ENCODE data around the gene PCGF3.
A peak's percentile ranks its signal among the peaks of the same experiment; 100 is the strongest.
"Not testable (repeated sequence)": the region's sequence is repeated elsewhere in the genome, so short reads cannot be mapped to it uniquely, and the experiment has no call there.

PCGF3 gene

GRCh38 chr4:742742-743311 lies 37.2 kb downstream of the PCGF3 start:
- Mint-ChIP-seq H3K9me3 (no peaks in the 10 kb centered on the region), H3K36me3 (peaks cover 30% of the 10 kb centered on the region), H3K4me1 (peaks cover 13% of the 10 kb centered on the region), H3K27me3 (no peaks in the 10 kb centered on the region), H3K4me3 (no peak overlapping the region), H3K27ac (peak overlapping the region; percentile 46)
- peak; percentile 84 for ATAC-seq

GRCh38 chr4:743463-744211 lies 38.0 kb downstream of the PCGF3 start:
- Mint-ChIP-seq H3K9me3 (no peaks in the 10 kb centered on the region), H3K27ac (no peak overlapping the region), H3K36me3 (peaks cover 35% of the 10 kb centered on the region), H3K4me1 (peaks cover 13% of the 10 kb centered on the region), H3K27me3 (no peaks in the 10 kb centered on the region), H3K4me3 (no peak overlapping the region)
- ATAC-seq = no peak

GRCh38 chr4:744212-744841 lies 38.7 kb downstream of the PCGF3 start:
- H3K27ac Mint-ChIP-seq = no peak overlapping the region
- no peak for ATAC-seq

GRCh38 chr4:747546-748170 lies 42.0 kb downstream of the PCGF3 start:
- H3K4me1 Mint-ChIP-seq = peaks cover 13% of the 10 kb centered on the region
- no peak overlapping the region for H3K27ac Mint-ChIP-seq
- no peaks in the 10 kb centered on the region for H3K9me3 Mint-ChIP-seq
- no peak for ATAC-seq
- no peaks in the 10 kb centered on the region for H3K27me3 Mint-ChIP-seq
- H3K4me3 Mint-ChIP-seq = no peak overlapping the region
- peaks cover 58% of the 10 kb centered on the region for H3K36me3 Mint-ChIP-seq

More at GRCh38 chr4:744212-744841, 38.7 kb downstream of the PCGF3 start:
- no peaks in the 10 kb centered on the region for H3K27me3 Mint-ChIP-seq
- H3K36me3 Mint-ChIP-seq = peaks cover 38% of the 10 kb centered on the region
- no peak overlapping the region for H3K4me3 Mint-ChIP-seq
- no peaks in the 10 kb centered on the region for H3K9me3 Mint-ChIP-seq
- H3K4me1 Mint-ChIP-seq = peaks cover 13% of the 10 kb centered on the region

- no peaks in the 10 kb centered on the region for H3K27me3 Mint-ChIP-seq
- no peak for ATAC-seq
- no peak overlapping the region for H3K4me3 Mint-ChIP-seq
- no peak overlapping the region for H3K27ac Mint-ChIP-seq
- H3K4me1 Mint-ChIP-seq = peaks cover 9% of the 10 kb centered on the region
- peaks cover 54% of the 10 kb centered on the region for H3K36me3 Mint-ChIP-seq
- no peaks in the 10 kb centered on the region for H3K9me3 Mint-ChIP-seq
Measured at GRCh38 chr4:748461-748860, 42.8 kb downstream of the PCGF3 start.

GRCh38 chr4:749698-750666 lies 44.4 kb downstream of the PCGF3 start:
- Mint-ChIP-seq H3K4me3 (no peak overlapping the region), H3K9me3 (no peaks in the 10 kb centered on the region), H3K27me3 (no peaks in the 10 kb centered on the region), H3K36me3 (peaks cover 51% of the 10 kb centered on the region), H3K27ac (no peak overlapping the region), H3K4me1 (peaks cover 9% of the 10 kb centered on the region)
- no peak for ATAC-seq

- no peak overlapping the region for H3K27ac Mint-ChIP-seq
- peaks cover 57% of the 10 kb centered on the region for H3K36me3 Mint-ChIP-seq
- peaks cover 9% of the 10 kb centered on the region for H3K4me1 Mint-ChIP-seq
- no peak for ATAC-seq
- H3K4me3 Mint-ChIP-seq = no peak overlapping the region
- H3K27me3 Mint-ChIP-seq = no peaks in the 10 kb centered on the region
- H3K9me3 Mint-ChIP-seq = no peaks in the 10 kb centered on the region
Measured at GRCh38 chr4:751676-752075, 46.0 kb downstream of the PCGF3 start.

GRCh38 chr4:752196-752861 lies 46.7 kb downstream of the PCGF3 start:
- no peak for ATAC-seq
- no peaks in the 10 kb centered on the region for H3K27me3 Mint-ChIP-seq
- H3K4me1 Mint-ChIP-seq = peaks cover 9% of the 10 kb centered on the region
- no peak overlapping the region for H3K4me3 Mint-ChIP-seq
- H3K36me3 Mint-ChIP-seq = peaks cover 59% of the 10 kb centered on the region
- H3K9me3 Mint-ChIP-seq = no peaks in the 10 kb centered on the region
- no peak overlapping the region for H3K27ac Mint-ChIP-seq

GRCh38 chr4:753186-753585 lies 47.6 kb downstream of the PCGF3 start:
- not testable (repeated sequence) for H3K4me1 Mint-ChIP-seq, H3K9me3 Mint-ChIP-seq, H3K4me3 Mint-ChIP-seq, H3K27me3 Mint-ChIP-seq, ATAC-seq, H3K27ac Mint-ChIP-seq
- H3K36me3 Mint-ChIP-seq = peaks cover 58% of the 10 kb centered on the region

GRCh38 chr4:754221-755120 lies 48.8 kb downstream of the PCGF3 start:
- Mint-ChIP-seq H3K36me3 (peaks cover 50% of the 10 kb centered on the region), H3K27ac (no peak overlapping the region), H3K4me3 (peak overlapping the region; percentile 41), H3K27me3 (no peaks in the 10 kb centered on the region), H3K9me3 (no peaks in the 10 kb centered on the region), H3K4me1 (peaks cover 9% of the 10 kb centered on the region)
- ATAC-seq = no peak

- H3K27me3 Mint-ChIP-seq = no peaks in the 10 kb centered on the region
- peaks cover 23% of the 10 kb centered on the region for H3K4me1 Mint-ChIP-seq
- no peak for ATAC-seq
- no peak overlapping the region for H3K27ac Mint-ChIP-seq
- H3K9me3 Mint-ChIP-seq = no peaks in the 10 kb centered on the region
- H3K4me3 Mint-ChIP-seq = no peak overlapping the region
- H3K36me3 Mint-ChIP-seq = peaks cover 51% of the 10 kb centered on the region
Measured at GRCh38 chr4:757111-757510, 51.5 kb downstream of the PCGF3 start.

GRCh38 chr4:759810-760209 lies 54.2 kb downstream of the PCGF3 start:
- not testable (repeated sequence) for ATAC-seq, H3K27me3 Mint-ChIP-seq, H3K9me3 Mint-ChIP-seq
- peaks cover 18% of the 10 kb centered on the region for H3K4me1 Mint-ChIP-seq
- peaks cover 60% of the 10 kb centered on the region for H3K36me3 Mint-ChIP-seq
- H3K4me3 Mint-ChIP-seq = peak overlapping the region; percentile 21
- H3K27ac Mint-ChIP-seq = peak overlapping the region; percentile 3

- Mint-ChIP-seq H3K9me3 (no peaks in the 10 kb centered on the region), H3K27me3 (no peaks in the 10 kb centered on the region), H3K36me3 (peaks cover 55% of the 10 kb centered on the region), H3K27ac (peak overlapping the region; percentile 3), H3K4me3 (no peak overlapping the region), H3K4me1 (peaks cover 18% of the 10 kb centered on the region)
- ATAC-seq = no peak
Measured at GRCh38 chr4:760616-761015, 55.0 kb downstream of the PCGF3 start.

All from stimulated activated memory B cell treated with anti-CD40 and anti-IgM and Interleukin-4, amounts not matched to agents 10 μg/mL and 1 μg/mL and 100 μg/mL, for 72 hours (primary cell).